Neural progenitor cell (in vitro differentiated cells): Measurements from ENCODE around the gene INPPL1.
"Not testable (repeated sequence)": the region's sequence is repeated elsewhere in the genome, so short reads cannot be mapped to it uniquely, and the experiment has no call there.

Experiments used
- CTCF ChIP-seq: fragments of 200-600 bp; sonication (generic); IDR thresholded peaks from 2 replicates; pipeline ENCODE4 v1.5.1; 2017; ENCODE audit warnings: antibody characterized with exemption, mild to moderate bottlenecking
- EZH2 ChIP-seq: fragments of 200-600 bp; sonication (generic); IDR thresholded peaks from 2 replicates; pipeline ENCODE4 v1.6.1; 2017; ENCODE audit warnings: antibody characterized with exemption, mild to moderate bottlenecking, moderate library complexity

- TF ChIP-seq EZH2, result not testable (repeated sequence)
- peak; percentile 29 for TF ChIP-seq CTCF
Observed at GRCh38 chr11:72181553-72181958, 43.0 kb upstream of the INPPL1 start.
